Lung (tissue), 12 donors: ENCODE results near the gene ILF3. TPM values are rescaled to one million over a fixed set of nuclear protein-coding genes. Genes with fewer than 3 reads are reported as not detected.
A peak's percentile ranks its signal among the peaks of the same experiment; 100 is the strongest.

Experiments
- ATAC-seq: fragments of 200-7000 bp; cut with Tn5 transposase; one replicate; pipeline ENCODE4 v1.9.1; 2020; ENCODE audit warnings: moderate number of reproducible peaks; ENCODE audit not compliant: insufficient read depth, low FRiP score
- DNase-seq, 3 donors: peaks; one replicate each; pipeline ENCODE4 v3.0.0-alpha.2; 2013 to 2017
- H3K27ac ChIP-seq, 2 donors: one replicate each; pipeline ENCODE4 v1.5.1; 2013; ENCODE audit warnings: mild to moderate bottlenecking in 2 of 2, moderate library complexity in 2 of 2, control low read depth in 1 of 2, inconsistent platforms in 1 of 2, low read depth in 1 of 2, low read length in 1 of 2
- H3K27me3 ChIP-seq, 3 donors: one replicate each; pipeline ENCODE4 v1.5.1; 2013; ENCODE audit warnings: low read length in 2 of 3; ENCODE audit not compliant: control insufficient read depth in 3 of 3, insufficient read depth in 3 of 3
- H3K36me3 ChIP-seq, 4 donors: one replicate each; pipeline ENCODE4 v1.5.1; 2013; ENCODE audit warnings: low read length in 4 of 4, mild to moderate bottlenecking in 1 of 4, moderate library complexity in 1 of 4; ENCODE audit not compliant: control insufficient read depth in 4 of 4, insufficient read depth in 4 of 4
- H3K4me1 ChIP-seq, 5 donors: one replicate each; pipeline ENCODE4 v1.5.1; 2013; ENCODE audit warnings: low read length in 5 of 5, mild to moderate bottlenecking in 2 of 5, moderate library complexity in 1 of 5; ENCODE audit not compliant: control insufficient read depth in 5 of 5, insufficient read depth in 5 of 5
- H3K4me3 ChIP-seq: one replicate; pipeline ENCODE4 v1.5.1; 2013; ENCODE audit warnings: mild to moderate bottlenecking, control low read depth, moderate library complexity
- H3K9ac ChIP-seq, 2 donors: one replicate each; pipeline ENCODE4 v1.5.1; 2013; ENCODE audit warnings: low read length in 2 of 2, control low read depth in 1 of 2; ENCODE audit not compliant: insufficient read depth in 1 of 2
- H3K9me3 ChIP-seq, 4 donors: one replicate each; pipeline ENCODE4 v1.5.1; 2013; ENCODE audit warnings: low read length in 3 of 4, mild to moderate bottlenecking in 1 of 4, moderate library complexity in 1 of 4; ENCODE audit not compliant: control insufficient read depth in 4 of 4, insufficient read depth in 3 of 4
- WGBS, 2 donors: extraction: QIAGEN DNeasy Blood & Tissue Kit; methylation state at CpG; one replicate each; pipeline ENCODE4 v1.1.7; 2013; 5-methylcytosine and 5-hydroxymethylcytosine counted together
- polyA plus RNA-seq, 2 donors: library from polyadenylated mRNA; stranded (reverse); fragments of 200-250 nt; gene quantifications; one replicate each; pipeline ENCODE4 v1.2.1, GENCODE V29; 2013
- total RNA-seq, 2 donors: library from RNA; depleted of rRNA in 1 of 2; stranded (reverse); fragments of >200 nt in 1 of 2; gene quantifications; one replicate each; pipeline ENCODE4 v1.2.1, GENCODE V29; 2014 to 2021
- TF ChIP-seq, protein P1 (sequence below): IDR thresholded peaks from 2 replicates; pipeline ENCODE4 v1.5.1; 2012; ENCODE audit warnings: mild to moderate bottlenecking; ENCODE audit errors: control extremely low read depth, extremely low read depth
- donor health status: control.
- donor health status: control.
- donor health status: Bipolar disorder and iron deficiency.
- donor health status: healthy.
- donor health status: DM: yes; HTN: yes; CAD: no.

ILF3 gene
- total and polyA plus RNA-seq, 4 donors: 105 to 225 (median 131) TPM

- peaks cover 0 to 24% (median 9%) of the 10 kb centered on the region in 5 donors for H3K4me1 ChIP-seq
- H3K27me3 ChIP-seq: no peaks in the 10 kb centered on the region
- H3K4me3 ChIP-seq: no peak overlapping the region
- peak overlapping the region in 1 of 2 donors; percentile 61 for H3K27ac ChIP-seq
- TF ChIP-seq, protein P1, sequence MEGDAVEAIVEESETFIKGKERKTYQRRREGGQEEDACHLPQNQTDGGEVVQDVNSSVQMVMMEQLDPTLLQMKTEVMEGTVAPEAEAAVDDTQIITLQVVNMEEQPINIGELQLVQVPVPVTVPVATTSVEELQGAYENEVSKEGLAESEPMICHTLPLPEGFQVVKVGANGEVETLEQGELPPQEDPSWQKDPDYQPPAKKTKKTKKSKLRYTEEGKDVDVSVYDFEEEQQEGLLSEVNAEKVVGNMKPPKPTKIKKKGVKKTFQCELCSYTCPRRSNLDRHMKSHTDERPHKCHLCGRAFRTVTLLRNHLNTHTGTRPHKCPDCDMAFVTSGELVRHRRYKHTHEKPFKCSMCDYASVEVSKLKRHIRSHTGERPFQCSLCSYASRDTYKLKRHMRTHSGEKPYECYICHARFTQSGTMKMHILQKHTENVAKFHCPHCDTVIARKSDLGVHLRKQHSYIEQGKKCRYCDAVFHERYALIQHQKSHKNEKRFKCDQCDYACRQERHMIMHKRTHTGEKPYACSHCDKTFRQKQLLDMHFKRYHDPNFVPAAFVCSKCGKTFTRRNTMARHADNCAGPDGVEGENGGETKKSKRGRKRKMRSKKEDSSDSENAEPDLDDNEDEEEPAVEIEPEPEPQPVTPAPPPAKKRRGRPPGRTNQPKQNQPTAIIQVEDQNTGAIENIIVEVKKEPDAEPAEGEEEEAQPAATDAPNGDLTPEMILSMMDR: no peak
- no peak for DNase-seq
- H3K9ac ChIP-seq: no peak overlapping the region
- no peak for ATAC-seq
- WGBS, 2 donors: 88 to 89% methylated on average over 6 of the region's 6 CpGs
- no peaks in the 10 kb centered on the region for H3K9me3 ChIP-seq
- peaks cover 0 to 7% (median 2%) of the 10 kb centered on the region in 4 donors for H3K36me3 ChIP-seq
Observed at GRCh38 chr19:10720607-10721125, 66.5 kb downstream of the ILF3 start.

DNA sequence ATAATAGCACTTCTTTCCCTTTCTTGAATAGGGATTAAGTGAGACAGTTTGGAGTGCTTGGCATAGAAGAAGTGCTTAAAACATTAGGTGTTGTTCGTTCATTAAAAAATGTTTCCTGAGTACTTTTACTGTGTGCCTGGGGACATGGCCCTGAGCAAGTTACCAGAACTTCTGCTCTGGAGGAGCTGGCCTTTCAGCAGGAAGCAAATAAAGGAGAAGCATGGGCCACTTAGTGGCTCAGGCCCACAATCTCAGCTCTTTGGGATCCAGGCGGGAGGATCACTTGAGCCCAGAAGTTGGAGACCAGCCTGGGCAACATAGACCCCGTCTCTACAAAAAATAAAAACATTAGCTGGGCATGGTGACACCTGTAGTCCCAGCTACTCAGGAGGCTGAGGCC is 69.4 kb downstream of the ILF3 start:
- Histone ChIP-seq H3K27me3 (no peaks in the 10 kb centered on the region), H3K9me3 (no peaks in the 10 kb centered on the region), H3K36me3 (peaks cover 0 to 7% (median 2%) of the 10 kb centered on the region in 4 donors), H3K4me1 (peaks cover 0 to 35% (median 9%) of the 10 kb centered on the region in 5 donors), H3K4me3 (no peak overlapping the region), H3K27ac (no peak overlapping the region), H3K9ac (no peak overlapping the region)
- WGBS, 2 donors: 71 to 79% methylated on average over 3 of the region's 3 CpGs
- no peak for ATAC-seq
- DNase-seq: no peak
- TF ChIP-seq, protein P1: no peak

DNA sequence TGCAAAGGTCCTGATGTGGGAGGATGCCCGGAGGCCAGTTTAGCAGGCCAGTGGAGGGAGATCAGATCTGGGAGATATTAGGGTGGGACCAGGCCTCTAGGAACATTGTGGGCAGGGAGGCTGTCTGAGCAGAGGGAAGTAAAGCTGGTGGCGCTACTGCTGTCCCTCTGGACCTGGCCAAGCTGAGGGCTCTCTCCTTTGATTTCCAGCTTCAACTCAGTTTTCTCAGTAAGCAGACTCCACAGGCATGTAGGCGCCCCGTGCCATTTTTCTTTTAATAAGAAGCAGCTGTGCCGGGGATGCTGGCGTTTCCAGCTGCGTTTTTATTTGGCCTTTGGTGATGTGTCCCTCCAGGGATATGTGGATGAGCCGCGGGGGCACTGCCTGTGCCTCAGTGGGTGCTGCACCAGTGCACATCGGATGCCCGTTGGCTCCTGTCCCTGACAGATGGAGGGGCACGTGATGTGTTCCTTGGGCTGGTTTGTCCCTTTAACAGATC is 70.5 kb downstream of the ILF3 start:
- DNase-seq (no peak), ATAC-seq (no peak)
- Histone ChIP-seq H3K9ac (no peak overlapping the region), H3K27me3 (no peaks in the 10 kb centered on the region), H3K27ac (peak overlapping the region in 1 of 2 donors; percentile 15), H3K4me1 (peaks cover 0 to 37% (median 3%) of the 10 kb centered on the region in 5 donors), H3K4me3 (no peak overlapping the region), H3K9me3 (no peaks in the 10 kb centered on the region), H3K36me3 (peaks cover 0 to 7% (median 2%) of the 10 kb centered on the region in 4 donors)
- TF ChIP-seq, protein P1: no peak
- 82 to 87% methylated on average over 12 of the region's 12 CpGs for WGBS, 2 donors
